Liver (tissue), 9 donors: ENCODE results near the gene SMAD6. TPM values are rescaled to one million over a fixed set of nuclear protein-coding genes. Genes with fewer than 3 reads are reported as not detected.

Source experiments
- DNase-seq: peaks from one replicate; pipeline ENCODE4 v3.0.0-alpha.2; 2017; ENCODE audit warnings: low spot score
- H3K27ac ChIP-seq, 2 donors: one replicate each; pipeline ENCODE4 v1.7.0; 2013; ENCODE audit warnings: inconsistent platforms in 2 of 2, low read length in 2 of 2, control low read depth in 1 of 2, low read depth in 1 of 2, mild to moderate bottlenecking in 1 of 2
- H3K27me3 ChIP-seq, 4 donors: one replicate each; pipeline versions ENCODE4 v1.6.1 to v1.7.0; 2013; ENCODE audit warnings: low read length in 3 of 4, inconsistent platforms in 1 of 4, mild to moderate bottlenecking in 1 of 4, moderate library complexity in 1 of 4; ENCODE audit not compliant: control insufficient read depth in 4 of 4, insufficient read depth in 4 of 4
- H3K36me3 ChIP-seq, 4 donors: one replicate each; pipeline versions ENCODE4 v1.6.1 to v1.7.0; 2013; ENCODE audit warnings: low read length in 3 of 4, mild to moderate bottlenecking in 3 of 4, low read depth in 1 of 4, moderate library complexity in 1 of 4; ENCODE audit not compliant: control insufficient read depth in 4 of 4, insufficient read depth in 3 of 4
- H3K4me1 ChIP-seq, 4 donors: one replicate each; pipeline versions ENCODE4 v1.6.1 to v1.7.0; 2013; ENCODE audit warnings: low read length in 3 of 4, mild to moderate bottlenecking in 3 of 4, moderate library complexity in 1 of 4; ENCODE audit not compliant: control insufficient read depth in 4 of 4, insufficient read depth in 4 of 4
- H3K4me3 ChIP-seq, 3 donors: one replicate each; pipeline versions ENCODE4 v1.6.1 to v1.7.0; 2013; ENCODE audit warnings: low read length in 3 of 3, control low read depth in 1 of 3, low read depth in 1 of 3, mild to moderate bottlenecking in 1 of 3
- H3K9ac ChIP-seq, 2 donors: one replicate each; pipeline ENCODE4 v1.7.0; 2013; ENCODE audit warnings: low read length in 2 of 2, mild to moderate bottlenecking in 2 of 2, moderate library complexity in 2 of 2, control low read depth in 1 of 2, low read depth in 1 of 2
- H3K9me3 ChIP-seq, 4 donors: one replicate each; pipeline versions ENCODE4 v1.6.1 to v1.7.0; 2013; ENCODE audit warnings: low read length in 3 of 4; ENCODE audit not compliant: control insufficient read depth in 4 of 4
- ATF3 ChIP-seq: IDR thresholded peaks from 2 replicates; pipeline ENCODE4 v1.6.1; 2016; ENCODE audit warnings: antibody characterized with exemption
- EGR1 ChIP-seq, 2 donors: IDR thresholded peaks; 2 replicates each; pipeline ENCODE4 v1.6.1; 2016 to 2018; ENCODE audit warnings: antibody characterized with exemption in 2 of 2, low read depth in 2 of 2
- FOXA1 ChIP-seq: IDR thresholded peaks from 2 replicates; pipeline ENCODE4 v1.6.1; 2016; ENCODE audit warnings: antibody characterized with exemption
- FOXA2 ChIP-seq: IDR thresholded peaks from 2 replicates; pipeline ENCODE4 v1.6.1; 2016; ENCODE audit warnings: antibody characterized with exemption
- GABPA ChIP-seq, 2 donors: IDR thresholded peaks in 1 of 2; conservative IDR thresholded peaks in 1 of 2; 2 replicates each; pipeline ENCODE4 v1.6.1; 2016; ENCODE audit warnings: antibody characterized with exemption in 2 of 2, mild to moderate bottlenecking in 1 of 2, moderate library complexity in 1 of 2
- HNF4A ChIP-seq, 2 donors: conservative IDR thresholded peaks; 2 replicates each; pipeline ENCODE4 v1.6.1; 2016; ENCODE audit warnings: antibody characterized with exemption in 2 of 2, mild to moderate bottlenecking in 2 of 2
- HNF4G ChIP-seq: IDR thresholded peaks from 2 replicates; pipeline ENCODE4 v1.6.1; 2016; ENCODE audit warnings: antibody characterized with exemption
- JUND ChIP-seq, 2 donors: IDR thresholded peaks; 2 replicates each; pipeline ENCODE4 v1.6.1; 2016; ENCODE audit warnings: antibody characterized with exemption in 2 of 2
- MAX ChIP-seq: IDR thresholded peaks from 2 replicates; pipeline ENCODE4 v1.6.1; 2016; ENCODE audit warnings: antibody characterized with exemption
- NR2F2 ChIP-seq: IDR thresholded peaks from 2 replicates; pipeline ENCODE4 v1.6.1; 2016; ENCODE audit warnings: antibody characterized with exemption
- RAD21 ChIP-seq, 2 donors: IDR thresholded peaks; 2 replicates each; pipeline ENCODE4 v1.6.1; 2016; ENCODE audit warnings: antibody characterized with exemption in 2 of 2, mild to moderate bottlenecking in 2 of 2
- RXRA ChIP-seq, 2 donors: IDR thresholded peaks; 2 replicates each; pipeline ENCODE4 v1.6.1; 2017 to 2018; ENCODE audit warnings: antibody characterized with exemption in 2 of 2, mild to moderate bottlenecking in 1 of 2
- SP1 ChIP-seq: IDR thresholded peaks from 2 replicates; pipeline ENCODE4 v1.6.1; 2018; ENCODE audit warnings: antibody characterized with exemption, mild to moderate bottlenecking
- WGBS: extraction: QIAGEN DNeasy Blood & Tissue Kit; methylation state at CpG from one replicate; pipeline ENCODE4 v1.1.7; 2013; 5-methylcytosine and 5-hydroxymethylcytosine counted together
- polyA plus RNA-seq, 2 donors: library from polyadenylated mRNA; stranded (reverse) in 1 of 2; unstranded in 1 of 2; fragments of 200-250 nt in 1 of 2; fragments of >200 nt in 1 of 2; fragmentation: Nextera tagmentation in 1 of 2; extraction: Ambion mirVana in 1 of 2; gene quantifications; one replicate each; pipeline versions ENCODE4 v1.2.1 to v1.2.3, GENCODE V29; 2013 to 2015
- total RNA-seq, 2 donors: library from RNA; depleted of rRNA; stranded (reverse); fragments of >200 nt; gene quantifications; one replicate each; pipeline ENCODE4 v1.2.3, GENCODE V29; 2014
- TF ChIP-seq, protein P1 (sequence below): fragments of 150-350 bp; IDR thresholded peaks from 2 replicates; pipeline ENCODE4 v1.5.1; 2017; ENCODE audit warnings: improper control_type of control experiment, low read depth, low read length; ENCODE audit not compliant: missing input control
- TF ChIP-seq, protein P2 (sequence below): IDR thresholded peaks from 2 replicates; pipeline ENCODE4 v1.6.1; 2016; ENCODE audit warnings: antibody characterized with exemption, mild to moderate bottlenecking
- TF ChIP-seq, protein P3 (sequence below): IDR thresholded peaks from 2 replicates; pipeline ENCODE4 v1.6.1; 2016; ENCODE audit warnings: antibody characterized with exemption
- donor health status: healthy.
- donor health status: healthy.
- donor health status: healthy.
- donor health status: healthy.
- donor health status: healthy.

SMAD6 gene
- total and polyA plus RNA-seq, 4 donors, result 1.2 to 15.1 (median 11.0) TPM

GRCh38 chr15:66721954-66722353, 19.9 kb downstream of the SMAD6 start:
- H3K9ac ChIP-seq, result no peak overlapping the region
- H3K4me3 ChIP-seq, result no peak overlapping the region
- no peaks in the 10 kb centered on the region for H3K9me3 ChIP-seq
- no peak for TF ChIP-seq HNF4A (conservative IDR thresholded peaks at IDR 0.05)
- no peak for TF ChIP-seq FOXA2
- no peak for TF ChIP-seq JUND (IDR thresholded peaks at IDR 0.05)
- no peak for TF ChIP-seq EGR1 (IDR thresholded peaks at IDR 0.05; ENCODE audit: low read depth in 2 of 2)
- TF ChIP-seq GABPA (IDR thresholded peaks at IDR 0.05 in 1 of 2, conservative IDR thresholded peaks at IDR 0.05 in 1 of 2), result no peak
- no peak for TF ChIP-seq RAD21 (IDR thresholded peaks at IDR 0.05)
- no peak for TF ChIP-seq HNF4G
- TF ChIP-seq ATF3, result no peak
- TF ChIP-seq, protein P1, sequence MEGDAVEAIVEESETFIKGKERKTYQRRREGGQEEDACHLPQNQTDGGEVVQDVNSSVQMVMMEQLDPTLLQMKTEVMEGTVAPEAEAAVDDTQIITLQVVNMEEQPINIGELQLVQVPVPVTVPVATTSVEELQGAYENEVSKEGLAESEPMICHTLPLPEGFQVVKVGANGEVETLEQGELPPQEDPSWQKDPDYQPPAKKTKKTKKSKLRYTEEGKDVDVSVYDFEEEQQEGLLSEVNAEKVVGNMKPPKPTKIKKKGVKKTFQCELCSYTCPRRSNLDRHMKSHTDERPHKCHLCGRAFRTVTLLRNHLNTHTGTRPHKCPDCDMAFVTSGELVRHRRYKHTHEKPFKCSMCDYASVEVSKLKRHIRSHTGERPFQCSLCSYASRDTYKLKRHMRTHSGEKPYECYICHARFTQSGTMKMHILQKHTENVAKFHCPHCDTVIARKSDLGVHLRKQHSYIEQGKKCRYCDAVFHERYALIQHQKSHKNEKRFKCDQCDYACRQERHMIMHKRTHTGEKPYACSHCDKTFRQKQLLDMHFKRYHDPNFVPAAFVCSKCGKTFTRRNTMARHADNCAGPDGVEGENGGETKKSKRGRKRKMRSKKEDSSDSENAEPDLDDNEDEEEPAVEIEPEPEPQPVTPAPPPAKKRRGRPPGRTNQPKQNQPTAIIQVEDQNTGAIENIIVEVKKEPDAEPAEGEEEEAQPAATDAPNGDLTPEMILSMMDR, result no peak
- no peak for TF ChIP-seq FOXA1
- TF ChIP-seq NR2F2, result no peak
- TF ChIP-seq RXRA (IDR thresholded peaks at IDR 0.05), result no peak
- TF ChIP-seq, protein P2, sequence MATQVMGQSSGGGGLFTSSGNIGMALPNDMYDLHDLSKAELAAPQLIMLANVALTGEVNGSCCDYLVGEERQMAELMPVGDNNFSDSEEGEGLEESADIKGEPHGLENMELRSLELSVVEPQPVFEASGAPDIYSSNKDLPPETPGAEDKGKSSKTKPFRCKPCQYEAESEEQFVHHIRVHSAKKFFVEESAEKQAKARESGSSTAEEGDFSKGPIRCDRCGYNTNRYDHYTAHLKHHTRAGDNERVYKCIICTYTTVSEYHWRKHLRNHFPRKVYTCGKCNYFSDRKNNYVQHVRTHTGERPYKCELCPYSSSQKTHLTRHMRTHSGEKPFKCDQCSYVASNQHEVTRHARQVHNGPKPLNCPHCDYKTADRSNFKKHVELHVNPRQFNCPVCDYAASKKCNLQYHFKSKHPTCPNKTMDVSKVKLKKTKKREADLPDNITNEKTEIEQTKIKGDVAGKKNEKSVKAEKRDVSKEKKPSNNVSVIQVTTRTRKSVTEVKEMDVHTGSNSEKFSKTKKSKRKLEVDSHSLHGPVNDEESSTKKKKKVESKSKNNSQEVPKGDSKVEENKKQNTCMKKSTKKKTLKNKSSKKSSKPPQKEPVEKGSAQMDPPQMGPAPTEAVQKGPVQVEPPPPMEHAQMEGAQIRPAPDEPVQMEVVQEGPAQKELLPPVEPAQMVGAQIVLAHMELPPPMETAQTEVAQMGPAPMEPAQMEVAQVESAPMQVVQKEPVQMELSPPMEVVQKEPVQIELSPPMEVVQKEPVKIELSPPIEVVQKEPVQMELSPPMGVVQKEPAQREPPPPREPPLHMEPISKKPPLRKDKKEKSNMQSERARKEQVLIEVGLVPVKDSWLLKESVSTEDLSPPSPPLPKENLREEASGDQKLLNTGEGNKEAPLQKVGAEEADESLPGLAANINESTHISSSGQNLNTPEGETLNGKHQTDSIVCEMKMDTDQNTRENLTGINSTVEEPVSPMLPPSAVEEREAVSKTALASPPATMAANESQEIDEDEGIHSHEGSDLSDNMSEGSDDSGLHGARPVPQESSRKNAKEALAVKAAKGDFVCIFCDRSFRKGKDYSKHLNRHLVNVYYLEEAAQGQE, result no peak
- TF ChIP-seq, protein P3, sequence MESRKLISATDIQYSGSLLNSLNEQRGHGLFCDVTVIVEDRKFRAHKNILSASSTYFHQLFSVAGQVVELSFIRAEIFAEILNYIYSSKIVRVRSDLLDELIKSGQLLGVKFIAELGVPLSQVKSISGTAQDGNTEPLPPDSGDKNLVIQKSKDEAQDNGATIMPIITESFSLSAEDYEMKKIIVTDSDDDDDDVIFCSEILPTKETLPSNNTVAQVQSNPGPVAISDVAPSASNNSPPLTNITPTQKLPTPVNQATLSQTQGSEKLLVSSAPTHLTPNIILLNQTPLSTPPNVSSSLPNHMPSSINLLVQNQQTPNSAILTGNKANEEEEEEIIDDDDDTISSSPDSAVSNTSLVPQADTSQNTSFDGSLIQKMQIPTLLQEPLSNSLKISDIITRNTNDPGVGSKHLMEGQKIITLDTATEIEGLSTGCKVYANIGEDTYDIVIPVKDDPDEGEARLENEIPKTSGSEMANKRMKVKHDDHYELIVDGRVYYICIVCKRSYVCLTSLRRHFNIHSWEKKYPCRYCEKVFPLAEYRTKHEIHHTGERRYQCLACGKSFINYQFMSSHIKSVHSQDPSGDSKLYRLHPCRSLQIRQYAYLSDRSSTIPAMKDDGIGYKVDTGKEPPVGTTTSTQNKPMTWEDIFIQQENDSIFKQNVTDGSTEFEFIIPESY, result no peak
- TF ChIP-seq MAX, result no peak
- TF ChIP-seq SP1, result no peak
- no peak overlapping the region for H3K27ac ChIP-seq
- no peak for DNase-seq
- peaks cover 0 to 4% (median 0%) of the 10 kb centered on the region in 4 donors for H3K4me1 ChIP-seq
- H3K27me3 ChIP-seq, result no peaks in the 10 kb centered on the region
- 90% methylated on average over 6 of the region's 6 CpGs for WGBS
- peaks cover 0 to 4% (median 2%) of the 10 kb centered on the region in 4 donors for H3K36me3 ChIP-seq
